ENCODE measurements around the gene LHPP. TPM values are rescaled to one million over a fixed set of nuclear protein-coding genes. Genes with fewer than 3 reads are reported as not detected.

The LHPP gene
- total and polyA plus RNA-seq, 2 experiments from 2014 or later = 19.0 to 22.9 TPM

DNA sequence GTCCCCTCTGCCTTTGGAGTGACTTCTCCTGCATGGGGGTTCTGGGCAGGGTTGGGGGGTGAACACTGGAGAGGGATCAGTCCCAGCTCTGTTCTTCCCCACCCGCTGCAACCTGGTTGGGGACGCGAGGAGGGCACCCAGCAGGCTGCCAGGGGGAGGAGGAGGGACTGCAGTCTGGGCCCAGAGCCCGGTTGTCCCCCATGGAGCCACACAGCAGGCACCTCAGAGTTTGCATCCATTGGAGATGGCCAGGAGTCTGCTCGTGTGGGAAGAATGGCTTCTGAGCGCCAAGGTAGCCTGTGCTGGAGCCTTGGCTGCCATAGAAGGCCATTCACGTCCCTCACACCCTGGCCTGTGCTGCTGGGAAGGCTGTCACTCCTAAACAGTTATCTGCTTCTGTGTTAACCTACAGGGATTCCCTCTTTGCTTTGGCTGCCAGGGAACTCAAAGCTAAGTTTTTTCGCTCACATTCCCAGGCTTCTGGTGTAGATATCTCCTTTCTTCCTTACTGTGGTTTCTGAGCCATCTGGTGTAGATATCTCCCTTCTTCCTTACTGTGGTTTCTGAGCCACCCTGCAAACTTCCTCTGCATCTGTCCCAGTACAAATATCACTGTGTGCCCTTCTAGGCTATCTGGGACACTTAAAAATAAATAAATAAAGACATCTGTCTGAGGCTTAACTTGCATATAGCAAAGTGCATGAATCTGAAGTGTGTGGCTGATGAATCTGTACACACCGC, 133.7 kb downstream of the LHPP start:
- H3K4me2 ChIP-seq (ENCODE audit: unreplicated experiment) = no peak overlapping the region
- no peak for DNase-seq
- 80 to 81% methylated on average over 9 of the region's 9 CpGs for WGBS, 2 experiments (ENCODE audit: low coverage in 1 of 2, low lambda C conversion rate in 2 of 2, missing lambda C conversion rate in 2 of 2)
- H3K9me3 ChIP-seq (ENCODE audit: low read depth) = no peaks in the 10 kb centered on the region
- H3K4me1 ChIP-seq (ENCODE audit: insufficient read depth) = no peaks in the 10 kb centered on the region
- H3F3A ChIP-seq (ENCODE audit: insufficient read depth) = no peaks in the 10 kb centered on the region
- H2AFZ ChIP-seq = no peak overlapping the region
- no peak overlapping the region for H3K4me3 ChIP-seq
- in situ Hi-C loops (cut with MboI) = no loop called here
- no peak overlapping the region for H3K9ac ChIP-seq
- TF ChIP-seq EZH2phosphoT487 (IDR thresholded peaks at IDR 0.05; ENCODE audit: insufficient read depth, low read depth) (no peak), EZH2 (IDR thresholded peaks at IDR 0.05; ENCODE audit: insufficient read depth, poor library complexity, severe bottlenecking) (no peak)
- H3K27ac ChIP-seq = no peak overlapping the region
- H3K36me3 ChIP-seq (ENCODE audit: low read depth) = no peaks in the 10 kb centered on the region
- H4K20me1 ChIP-seq (ENCODE audit: insufficient read depth) = no peaks in the 10 kb centered on the region
- no peaks in the 10 kb centered on the region for H3K9me2 ChIP-seq (ENCODE audit: insufficient read depth)
- H3K79me2 ChIP-seq (ENCODE audit: insufficient read depth) = no peaks in the 10 kb centered on the region
- no peaks in the 10 kb centered on the region for H3K27me3 ChIP-seq (replicated peaks; ENCODE audit: insufficient read depth)

DNA sequence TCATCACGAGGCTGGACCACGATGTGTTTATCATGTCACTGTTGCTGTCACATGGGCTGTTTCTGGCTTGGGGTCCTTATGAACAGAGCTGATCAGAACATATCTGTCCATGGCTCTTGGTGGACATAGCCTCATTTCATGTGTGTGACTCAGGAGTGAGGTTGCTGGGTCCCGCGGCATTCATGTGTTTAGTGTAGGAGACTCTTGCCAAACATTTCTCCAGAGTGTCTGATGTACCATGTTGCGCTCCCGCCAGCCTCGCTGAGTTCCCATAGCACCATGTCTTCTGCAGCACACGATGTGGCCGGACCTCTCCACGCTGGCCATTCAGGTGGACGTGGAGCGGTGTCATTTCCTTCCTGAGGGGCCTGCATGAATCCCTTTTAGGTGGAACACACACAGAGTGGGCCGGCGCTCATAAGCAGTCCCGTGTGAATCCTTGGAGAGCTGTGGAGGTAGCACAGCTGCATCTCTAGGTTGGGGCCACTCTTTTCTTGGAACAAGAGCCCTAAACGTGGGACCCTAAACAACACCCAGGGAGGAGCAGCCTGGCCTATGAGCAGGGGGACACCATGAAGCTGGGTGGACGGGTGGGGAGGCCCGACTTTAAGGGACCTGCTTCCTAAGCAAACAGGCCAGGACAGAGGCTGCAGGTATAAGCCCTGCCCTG, 134.6 kb downstream of the LHPP start:
- no peak for TF ChIP-seq EZH2 (IDR thresholded peaks at IDR 0.05; ENCODE audit: insufficient read depth, poor library complexity, severe bottlenecking)
- TF ChIP-seq EZH2phosphoT487 (IDR thresholded peaks at IDR 0.05; ENCODE audit: insufficient read depth, low read depth) = no peak
- Histone ChIP-seq H3K9ac (no peak overlapping the region), H3K27me3 (replicated peaks; ENCODE audit: insufficient read depth) (no peaks in the 10 kb centered on the region), H2AFZ (no peak overlapping the region), H3K9me2 (ENCODE audit: insufficient read depth) (no peaks in the 10 kb centered on the region), H3K4me3 (no peak overlapping the region), H3K4me2 (ENCODE audit: unreplicated experiment) (no peak overlapping the region), H3K4me1 (ENCODE audit: insufficient read depth) (no peaks in the 10 kb centered on the region), H3K9me3 (ENCODE audit: low read depth) (no peaks in the 10 kb centered on the region), H4K20me1 (ENCODE audit: insufficient read depth) (no peaks in the 10 kb centered on the region), H3K27ac (no peak overlapping the region), H3F3A (ENCODE audit: insufficient read depth) (no peaks in the 10 kb centered on the region), H3K79me2 (ENCODE audit: insufficient read depth) (no peaks in the 10 kb centered on the region), H3K36me3 (ENCODE audit: low read depth) (no peaks in the 10 kb centered on the region)
- in situ Hi-C loops (cut with MboI) = no loop called here
- DNase-seq = no peak
- 70 to 72% methylated on average over 18 of the region's 18 CpGs for WGBS, 2 experiments (ENCODE audit: low coverage in 1 of 2, low lambda C conversion rate in 2 of 2, missing lambda C conversion rate in 2 of 2)

DNA sequence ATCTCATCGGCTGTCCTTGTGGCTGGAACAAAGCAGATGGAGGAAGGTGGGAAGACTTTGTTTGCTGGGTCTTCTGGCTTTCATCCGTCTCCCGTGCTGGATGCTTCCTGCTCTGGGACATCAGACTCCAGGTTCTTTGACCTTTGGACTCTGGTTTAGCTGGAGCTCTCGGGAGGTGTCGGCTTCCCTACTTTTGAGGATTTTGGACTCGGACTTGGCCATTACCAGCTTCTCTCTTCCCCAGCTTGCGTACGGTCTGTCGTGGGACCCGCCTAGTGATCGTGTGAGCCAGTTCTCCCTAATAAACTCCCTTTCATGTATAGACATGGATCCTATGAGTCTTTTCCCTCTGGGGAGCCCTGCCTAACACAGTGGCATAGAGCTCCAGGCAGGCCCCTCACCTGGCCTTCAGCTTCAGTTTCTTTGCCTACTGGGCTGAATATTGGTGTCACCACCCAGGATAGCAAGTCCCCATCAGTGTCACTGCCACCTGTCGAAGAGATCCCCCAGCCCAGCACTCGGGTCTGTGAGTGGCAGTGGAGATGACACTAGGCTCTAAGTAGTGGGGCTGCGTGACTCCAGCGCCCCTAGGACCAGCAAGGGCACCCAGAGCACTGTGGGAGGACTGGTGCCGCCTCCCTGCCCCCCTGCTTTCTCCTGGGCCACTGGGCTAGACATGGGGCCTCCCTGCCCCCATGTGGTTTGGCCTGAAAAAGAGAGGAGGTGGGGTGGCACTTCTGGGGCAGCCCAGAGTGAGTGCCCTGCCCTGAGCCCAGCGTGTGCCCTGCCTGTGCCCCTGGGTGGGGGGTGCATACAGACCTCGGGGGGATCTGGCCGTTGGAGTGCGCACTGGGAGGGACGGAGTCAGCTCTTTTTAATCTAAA, 135.6 kb downstream of the LHPP start:
- no peak for DNase-seq
- Histone ChIP-seq H3K4me3 (no peak overlapping the region), H3F3A (ENCODE audit: insufficient read depth) (no peaks in the 10 kb centered on the region), H3K79me2 (ENCODE audit: insufficient read depth) (no peaks in the 10 kb centered on the region), H3K9me2 (ENCODE audit: insufficient read depth) (no peaks in the 10 kb centered on the region), H3K9me3 (ENCODE audit: low read depth) (no peaks in the 10 kb centered on the region), H3K4me2 (ENCODE audit: unreplicated experiment) (no peak overlapping the region), H3K36me3 (ENCODE audit: low read depth) (no peaks in the 10 kb centered on the region), H3K4me1 (ENCODE audit: insufficient read depth) (no peaks in the 10 kb centered on the region), H4K20me1 (ENCODE audit: insufficient read depth) (no peaks in the 10 kb centered on the region), H3K27ac (no peak overlapping the region), H3K9ac (no peak overlapping the region), H3K27me3 (replicated peaks; ENCODE audit: insufficient read depth) (no peaks in the 10 kb centered on the region), H2AFZ (no peak overlapping the region)
- WGBS, 2 experiments (ENCODE audit: low coverage in 1 of 2, low lambda C conversion rate in 2 of 2, missing lambda C conversion rate in 2 of 2) = 84 to 86% methylated on average over 21 of the region's 21 CpGs
- TF ChIP-seq EZH2phosphoT487 (IDR thresholded peaks at IDR 0.05; ENCODE audit: insufficient read depth, low read depth) (no peak), EZH2 (IDR thresholded peaks at IDR 0.05; ENCODE audit: insufficient read depth, poor library complexity, severe bottlenecking) (no peak)
- in situ Hi-C loops (cut with MboI) = no loop called here

- WGBS, 2 experiments (ENCODE audit: low coverage in 1 of 2, low lambda C conversion rate in 2 of 2, missing lambda C conversion rate in 2 of 2) = 76 to 80% methylated on average over 10 of the region's 10 CpGs
- no peaks in the 10 kb centered on the region for H3K9me3 ChIP-seq (ENCODE audit: low read depth)
- H3K36me3 ChIP-seq (ENCODE audit: low read depth) = no peaks in the 10 kb centered on the region
- H3K4me1 ChIP-seq (ENCODE audit: insufficient read depth) = no peaks in the 10 kb centered on the region
- H3K27ac ChIP-seq = no peak overlapping the region
- no peaks in the 10 kb centered on the region for H3K79me2 ChIP-seq (ENCODE audit: insufficient read depth)
- no peak overlapping the region for H3K9ac ChIP-seq
- no peaks in the 10 kb centered on the region for H3K9me2 ChIP-seq (ENCODE audit: insufficient read depth)
- no peak overlapping the region for H3K4me2 ChIP-seq (ENCODE audit: unreplicated experiment)
- no peak overlapping the region for H3K4me3 ChIP-seq
- no peak for DNase-seq
- TF ChIP-seq EZH2phosphoT487 (IDR thresholded peaks at IDR 0.05; ENCODE audit: insufficient read depth, low read depth) = no peak
- no peak for TF ChIP-seq EZH2 (IDR thresholded peaks at IDR 0.05; ENCODE audit: insufficient read depth, poor library complexity, severe bottlenecking)
- in situ Hi-C loops (cut with MboI) = no loop called here
- H4K20me1 ChIP-seq (ENCODE audit: insufficient read depth) = no peaks in the 10 kb centered on the region
- H3F3A ChIP-seq (ENCODE audit: insufficient read depth) = no peaks in the 10 kb centered on the region
- H2AFZ ChIP-seq = no peak overlapping the region
- H3K27me3 ChIP-seq (replicated peaks; ENCODE audit: insufficient read depth) = no peaks in the 10 kb centered on the region
Measured at GRCh38 chr10:124597846-124598165, 136.2 kb downstream of the LHPP start.

Data from GM23248 (cell line).